22Rv1 (cell line): ENCODE measurements around the gene TM9SF4.

Source experiments
- CTCF ChIP-seq: fragments of 450-650 bp; IDR thresholded peaks from 2 replicates; pipeline ENCODE4 v1.5.1; 2017; ENCODE audit warnings: mild to moderate bottlenecking
- ZFX ChIP-seq: fragments of 450-650 bp; IDR thresholded peaks from 2 replicates; pipeline ENCODE4 v1.6.1; 2017; ENCODE audit warnings: antibody characterized with exemption, borderline replicate concordance

GRCh38 chr20:32159766-32160221, 50.3 kb downstream of the TM9SF4 start:
- TF ChIP-seq CTCF = no peak
- no peak for TF ChIP-seq ZFX
